ENCODE results near the gene NRCAM.

The NRCAM gene

DNA sequence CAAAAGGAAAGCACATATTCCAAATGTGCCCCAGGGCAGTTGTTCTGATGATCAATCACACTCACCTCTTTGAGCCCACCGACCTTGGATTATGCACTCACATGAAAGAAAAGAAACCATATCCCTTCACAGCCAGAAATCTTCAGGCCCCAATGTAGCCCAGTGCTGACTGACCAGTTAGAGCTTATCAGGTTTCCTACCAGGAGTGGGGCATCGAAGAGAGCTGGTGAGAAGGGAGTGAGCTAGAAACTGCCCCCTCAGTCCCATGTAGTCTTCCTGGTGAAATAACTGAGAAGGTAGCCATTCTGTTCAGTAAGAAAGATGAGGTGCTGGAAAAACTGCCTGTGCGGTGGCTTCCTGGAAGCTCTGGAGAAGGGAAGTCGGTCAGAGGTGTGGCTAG, 32.2 kb downstream of the NRCAM start:
- no peak for DNase-seq (ENCODE audit: low read depth in 2 of 2)

GRCh38 chr7:108423089-108423989, 32.9 kb downstream of the NRCAM start:
- DNase-seq (ENCODE audit: low read depth in 2 of 2): no peak

DNA sequence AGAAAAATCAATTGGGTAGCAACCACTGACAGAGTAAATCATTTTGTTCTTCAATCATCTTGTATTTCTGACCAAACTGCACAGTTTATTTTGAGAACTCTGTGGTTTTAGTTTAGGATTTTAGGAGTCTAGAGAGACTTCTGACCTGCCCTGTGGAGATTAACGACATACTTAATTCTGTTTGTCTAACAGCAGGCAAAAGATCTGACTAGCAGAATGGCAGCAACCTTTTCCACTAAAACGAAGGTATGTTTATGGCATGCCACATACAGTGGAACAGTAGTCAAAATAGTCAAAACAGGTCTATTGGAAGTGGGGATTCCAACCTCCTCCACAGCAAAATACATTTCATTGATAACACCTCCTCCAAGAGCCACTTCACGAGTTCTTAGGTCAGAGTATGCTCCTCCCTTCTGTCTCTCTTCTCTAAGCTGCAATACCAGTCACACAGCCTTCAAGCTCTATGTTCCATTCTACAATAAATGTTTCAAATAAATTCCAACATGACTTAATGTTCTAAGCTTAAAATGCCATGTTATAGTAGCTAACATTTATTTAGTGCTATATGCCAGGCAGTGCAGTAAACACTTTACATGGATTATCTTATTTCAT, 34.4 kb downstream of the NRCAM start:
- no peak for DNase-seq (ENCODE audit: low read depth in 2 of 2)

GRCh38 chr7:108419961-108420908, 36.0 kb downstream of the NRCAM start:
- no peak for DNase-seq (ENCODE audit: low read depth in 2 of 2)

DNA sequence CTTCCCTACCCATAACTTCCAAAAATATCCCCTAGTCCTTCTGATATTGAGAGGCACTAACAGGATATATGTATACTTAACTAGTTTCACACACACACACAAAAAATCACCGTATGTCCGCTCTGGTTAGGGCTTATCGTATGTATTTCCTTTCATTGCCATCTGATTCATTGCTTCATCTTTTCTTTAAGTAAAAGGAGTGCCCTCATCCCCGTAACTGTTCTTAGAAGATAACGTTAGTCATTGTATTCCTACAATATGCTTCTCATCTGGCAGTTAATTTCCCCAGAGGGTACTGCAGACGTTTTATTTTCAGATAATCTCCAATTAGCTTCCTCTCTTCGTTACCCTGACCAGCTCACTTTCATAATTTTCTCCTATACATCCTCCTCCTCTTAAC, 37.3 kb downstream of the NRCAM start:
- no peak for DNase-seq (ENCODE audit: low read depth in 2 of 2)

- DNase-seq (ENCODE audit: low read depth in 2 of 2): no peak
Measured at GRCh38 chr7:108417926-108418325, 38.3 kb downstream of the NRCAM start.

DNA sequence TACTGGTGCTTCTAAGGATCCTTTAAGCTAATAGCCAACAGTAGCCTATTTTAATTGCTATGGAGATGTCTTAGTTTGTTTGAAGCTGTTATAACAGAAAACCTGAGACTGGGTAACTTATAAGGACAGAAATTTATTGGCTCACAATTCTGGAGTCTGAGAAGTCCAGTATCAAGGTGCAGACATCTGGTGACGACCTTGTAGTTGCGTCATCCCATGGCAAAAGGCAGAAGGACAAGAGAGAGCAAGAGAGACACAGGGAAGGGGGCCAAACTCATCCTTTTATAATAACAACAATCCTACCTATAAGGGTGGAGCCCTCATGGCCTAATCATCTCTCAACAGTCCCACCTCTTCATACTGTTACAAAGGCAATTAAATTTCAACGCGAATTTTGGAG, 39.1 kb downstream of the NRCAM start:
- DNase-seq (ENCODE audit: low read depth in 2 of 2): no peak

DNA sequence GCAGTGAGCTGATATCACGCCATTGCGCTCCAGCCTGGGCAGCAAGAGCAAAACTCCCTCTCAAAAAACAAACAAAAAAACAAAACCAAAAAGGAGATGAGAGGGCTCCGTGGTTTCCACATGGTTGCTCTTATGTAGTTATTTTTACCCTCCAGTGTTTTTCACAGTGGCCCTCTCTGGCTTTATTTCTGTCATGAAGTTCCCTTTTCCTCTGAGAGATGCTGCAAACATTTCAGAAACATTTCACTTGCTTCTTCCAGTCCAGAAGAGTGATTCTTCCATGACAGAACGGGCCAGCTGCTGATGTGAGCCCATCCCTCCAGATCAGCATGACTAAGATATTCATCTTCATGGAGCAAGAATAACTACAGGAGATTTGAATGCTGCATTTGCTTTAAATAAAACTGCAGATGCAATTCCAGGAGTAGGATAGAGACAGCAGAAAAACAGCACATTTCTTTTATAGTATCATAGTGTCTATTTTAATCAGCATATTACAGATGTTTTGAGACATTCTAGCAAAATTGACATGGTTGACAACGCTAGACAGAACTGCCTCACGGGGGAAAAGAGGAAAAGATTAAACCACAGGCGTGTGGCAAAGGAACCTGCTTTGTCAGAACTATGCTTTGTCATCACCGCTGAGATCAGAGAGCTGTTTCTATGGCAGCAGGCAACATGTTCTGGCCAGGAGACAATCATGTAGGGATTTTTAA, 40.3 kb downstream of the NRCAM start:
- no peak for DNase-seq (ENCODE audit: low read depth in 2 of 2)

- no peak for DNase-seq (ENCODE audit: low read depth in 2 of 2)
Measured at GRCh38 chr7:108415084-108415483, 41.2 kb downstream of the NRCAM start.

DNA sequence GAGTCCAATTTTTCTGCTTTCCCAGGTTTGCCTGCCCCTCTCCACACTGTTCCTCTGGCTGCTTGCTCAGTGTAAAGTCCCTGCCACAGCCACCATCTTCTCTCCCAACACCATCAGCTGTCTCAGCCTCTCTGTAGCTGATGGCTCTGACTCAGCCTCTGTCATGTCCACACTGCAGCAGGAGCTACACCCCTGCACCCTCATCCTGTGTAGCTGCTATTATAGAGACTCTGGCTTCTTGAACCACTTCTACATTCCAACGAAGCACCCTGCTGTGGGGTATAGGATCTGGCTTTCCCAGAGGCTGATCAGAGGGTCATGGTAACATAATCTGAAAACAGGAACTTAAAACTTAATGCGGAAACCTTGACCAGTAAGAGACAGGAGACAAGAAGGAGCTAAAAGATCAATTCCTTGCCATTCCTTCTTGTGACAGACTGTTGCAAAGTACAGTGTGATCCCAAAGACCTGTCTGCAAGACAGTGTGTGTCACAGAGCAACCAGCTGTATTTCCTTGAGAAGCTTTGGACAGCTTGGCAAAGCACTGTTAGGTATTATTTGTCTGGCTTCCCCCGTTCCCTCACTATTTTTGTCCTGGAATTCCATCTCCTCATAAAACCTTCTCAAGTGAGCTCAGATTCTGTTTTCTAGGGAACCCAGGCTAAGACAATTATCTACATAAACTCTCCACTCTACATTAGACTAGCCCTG, 42.3 kb downstream of the NRCAM start:
- DNase-seq (ENCODE audit: low read depth in 2 of 2): no peak

DNA sequence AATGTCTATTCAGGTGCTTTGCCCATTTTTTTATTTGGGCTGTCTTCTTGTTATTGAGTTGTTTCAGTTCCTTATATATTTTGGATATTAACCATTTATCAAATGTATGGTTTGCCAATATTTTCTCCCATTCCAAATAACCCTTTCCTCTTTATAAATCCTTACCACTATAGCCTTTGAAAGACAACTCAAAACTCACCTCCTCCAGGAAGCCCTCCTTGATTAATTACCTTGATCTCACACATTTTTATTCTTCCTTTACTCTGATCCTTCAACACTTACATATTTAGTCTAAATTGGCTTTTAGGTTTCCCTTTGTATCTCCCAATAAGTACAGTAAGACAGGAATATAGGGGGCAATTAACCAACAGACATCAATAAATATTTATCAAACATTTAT, 42.9 kb downstream of the NRCAM start:
- no peak for DNase-seq (ENCODE audit: low read depth in 2 of 2)

- DNase-seq (ENCODE audit: low read depth in 2 of 2): no peak
Measured at GRCh38 chr7:108409146-108409545, 47.1 kb downstream of the NRCAM start.

GRCh38 chr7:108408296-108408991, 47.8 kb downstream of the NRCAM start:
- no peak for DNase-seq (ENCODE audit: low read depth in 2 of 2)

GRCh38 chr7:108407676-108408075, 48.6 kb downstream of the NRCAM start:
- DNase-seq (ENCODE audit: low read depth in 2 of 2): no peak

DNA sequence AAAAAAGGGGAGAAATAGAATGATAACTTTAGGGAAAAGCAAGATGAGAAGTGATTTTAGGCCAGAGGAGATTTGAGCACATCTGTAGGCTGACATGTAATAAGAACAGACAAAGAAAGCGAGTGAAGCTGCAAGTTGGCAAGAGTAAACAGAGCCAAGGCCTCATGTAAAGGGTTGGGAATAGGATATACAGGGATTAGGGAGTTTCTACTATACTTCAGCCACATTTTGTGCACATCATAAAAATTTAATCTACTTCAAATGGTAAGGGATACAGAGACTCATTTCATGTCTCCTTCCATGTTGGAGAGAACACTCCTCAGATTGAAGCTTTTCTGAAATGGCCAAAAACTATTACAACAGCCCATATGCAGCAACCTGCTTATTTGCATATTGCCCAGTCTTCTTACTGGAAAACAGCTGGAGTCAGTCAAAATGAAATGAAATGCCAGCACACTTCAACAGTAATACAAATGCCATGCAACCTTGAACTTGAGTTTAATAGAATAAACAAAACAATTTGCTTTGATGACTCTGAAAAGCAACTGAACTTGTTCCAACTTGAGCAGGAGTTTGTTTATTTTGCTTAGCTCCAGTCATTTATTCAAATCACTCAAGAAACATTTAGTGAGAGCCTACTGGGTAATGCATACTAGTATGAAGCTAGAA, 49.9 kb downstream of the NRCAM start:
- DNase-seq (ENCODE audit: low read depth in 2 of 2): no peak

- DNase-seq (ENCODE audit: low read depth in 2 of 2): no peak
Measured at GRCh38 chr7:108404509-108405420, 51.5 kb downstream of the NRCAM start.

DNA sequence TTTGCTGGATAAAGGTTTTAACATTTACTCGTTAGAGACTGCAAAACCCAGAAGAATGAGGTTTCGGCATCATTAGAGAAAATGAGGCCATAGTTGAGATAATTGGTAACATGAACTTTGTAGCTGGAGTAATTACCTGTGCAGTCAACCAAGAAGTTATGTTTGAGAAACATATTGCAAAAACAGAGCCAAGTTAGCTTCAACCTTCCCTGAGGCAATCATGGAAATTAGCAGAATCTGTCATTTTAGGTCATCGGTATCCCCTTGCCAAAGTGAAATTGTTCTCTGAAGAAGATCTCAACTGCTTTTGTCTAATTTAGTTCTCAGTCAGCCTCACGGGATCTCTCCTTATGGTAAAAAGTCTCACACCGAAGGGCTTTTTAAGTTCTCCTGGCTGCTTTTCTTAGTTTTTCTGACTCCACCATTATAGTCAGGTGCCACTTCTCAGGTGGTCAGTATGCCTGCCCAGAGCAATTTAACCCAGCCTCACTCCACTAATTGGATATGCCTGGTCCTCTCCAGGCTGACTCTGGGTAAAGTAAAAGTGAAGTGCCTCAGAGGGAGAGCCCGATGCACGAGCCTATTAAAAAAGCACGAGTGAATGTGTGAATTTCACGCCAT, 52.5 kb downstream of the NRCAM start:
- DNase-seq (ENCODE audit: low read depth in 2 of 2): no peak

DNA sequence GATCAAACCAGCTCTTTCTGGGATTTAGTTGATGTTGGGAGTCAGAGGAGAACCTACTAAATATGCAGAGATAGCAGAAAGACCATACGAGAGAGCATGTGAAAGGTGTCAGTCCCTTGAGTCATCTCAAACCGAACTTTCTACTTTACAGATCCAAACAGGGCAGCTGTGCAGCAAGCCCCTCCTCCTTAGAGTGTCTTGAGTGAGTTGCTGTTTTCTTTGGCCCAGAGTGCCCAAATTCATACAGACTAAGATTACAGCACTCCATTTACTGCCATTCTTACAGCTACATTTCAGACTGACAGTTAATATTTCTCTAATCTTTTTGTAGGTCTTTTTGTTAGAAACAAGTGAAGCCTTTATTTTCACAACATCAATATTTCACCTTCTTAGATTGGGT, 53.4 kb downstream of the NRCAM start:
- no peak for DNase-seq (ENCODE audit: low read depth in 2 of 2)
